Measurements from ENCODE around the gene SLC44A1.

- TF ChIP-seq, protein P1, sequence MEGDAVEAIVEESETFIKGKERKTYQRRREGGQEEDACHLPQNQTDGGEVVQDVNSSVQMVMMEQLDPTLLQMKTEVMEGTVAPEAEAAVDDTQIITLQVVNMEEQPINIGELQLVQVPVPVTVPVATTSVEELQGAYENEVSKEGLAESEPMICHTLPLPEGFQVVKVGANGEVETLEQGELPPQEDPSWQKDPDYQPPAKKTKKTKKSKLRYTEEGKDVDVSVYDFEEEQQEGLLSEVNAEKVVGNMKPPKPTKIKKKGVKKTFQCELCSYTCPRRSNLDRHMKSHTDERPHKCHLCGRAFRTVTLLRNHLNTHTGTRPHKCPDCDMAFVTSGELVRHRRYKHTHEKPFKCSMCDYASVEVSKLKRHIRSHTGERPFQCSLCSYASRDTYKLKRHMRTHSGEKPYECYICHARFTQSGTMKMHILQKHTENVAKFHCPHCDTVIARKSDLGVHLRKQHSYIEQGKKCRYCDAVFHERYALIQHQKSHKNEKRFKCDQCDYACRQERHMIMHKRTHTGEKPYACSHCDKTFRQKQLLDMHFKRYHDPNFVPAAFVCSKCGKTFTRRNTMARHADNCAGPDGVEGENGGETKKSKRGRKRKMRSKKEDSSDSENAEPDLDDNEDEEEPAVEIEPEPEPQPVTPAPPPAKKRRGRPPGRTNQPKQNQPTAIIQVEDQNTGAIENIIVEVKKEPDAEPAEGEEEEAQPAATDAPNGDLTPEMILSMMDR (IDR thresholded peaks at IDR 0.05; ENCODE audit: low read length), result no peak
- no peak for TF ChIP-seq EZH2 (IDR thresholded peaks at IDR 0.05; ENCODE audit: borderline replicate concordance, low read length)
Observed at GRCh38 chr9:105426657-105427056, 182.2 kb downstream of the SLC44A1 start.

Data from OCI-LY1 (cell line).